ENCODE results near the gene HSD17B14.
"Not testable (repeated sequence)": the region's sequence is repeated elsewhere in the genome, so short reads cannot be mapped to it uniquely, and the experiment has no call there.

The HSD17B14 gene

GRCh38 chr19:48836089-48837017 is at the start of gene HSD17B14:
Gene HSD17B14 (minus strand): TSS chr19:48836491. CDS start chr19:48836411, 80 bp downstream.
- peak; percentile 34 for DNase-seq

GRCh38 chr19:48883726-48884125 is 47.4 kb upstream of the HSD17B14 start:
- DNase-seq: no peak

GRCh38 chr19:48881741-48882657 is 45.7 kb upstream of the HSD17B14 start:
- DNase-seq: no peak

- DNase-seq: not testable (repeated sequence)
Observed at GRCh38 chr19:48879696-48880095, 43.4 kb upstream of the HSD17B14 start.

GRCh38 chr19:48879025-48879637 is 42.8 kb upstream of the HSD17B14 start:
- no peak for DNase-seq

GRCh38 chr19:48878196-48879024 is 42.1 kb upstream of the HSD17B14 start:
- no peak for DNase-seq

GRCh38 chr19:48877855-48878195 is 41.5 kb upstream of the HSD17B14 start:
- DNase-seq: no peak

GRCh38 chr19:48876043-48876981 is 40.0 kb upstream of the HSD17B14 start:
- not testable (repeated sequence) for DNase-seq

GRCh38 chr19:48874303-48875135 is 38.2 kb upstream of the HSD17B14 start:
- DNase-seq: no peak

GRCh38 chr19:48873476-48874302 is 37.4 kb upstream of the HSD17B14 start:
- DNase-seq: no peak

- peak; percentile 63 for DNase-seq
Observed at GRCh38 chr19:48872884-48873475, 36.7 kb upstream of the HSD17B14 start.

GRCh38 chr19:48872182-48872883 is 36.0 kb upstream of the HSD17B14 start, which contains the start of gene PPP1R15A:
Gene PPP1R15A (plus strand): TSS chr19:48872421. CDS start chr19:48873234, 813 bp downstream.
- DNase-seq: peak; percentile 96

- not testable (repeated sequence) for DNase-seq
Observed at GRCh38 chr19:48871471-48872181, 35.3 kb upstream of the HSD17B14 start.

GRCh38 chr19:48870048-48870447 is 33.8 kb upstream of the HSD17B14 start:
- no peak for DNase-seq

GRCh38 chr19:48868114-48868886 is 32.0 kb upstream of the HSD17B14 start, which contains the start of gene PLEKHA4:
Gene PLEKHA4 (minus strand): TSS chr19:48868617. CDS start chr19:48867620, 997 bp downstream.
- no peak for DNase-seq

GRCh38 chr19:48867746-48868113 is 31.4 kb upstream of the HSD17B14 start:
- DNase-seq: no peak

Data from DMS79 treated with DMSO at 0.1 percent for 48 hours (cell line).